ENCODE results near the gene TRPV4.
"Not testable (repeated sequence)": the region's sequence is repeated elsewhere in the genome, so short reads cannot be mapped to it uniquely, and the experiment has no call there.

TRPV4 gene

GRCh38 chr12:109860977-109861376, 27.8 kb upstream of the TRPV4 start:
- no peak for DNase-seq (ENCODE audit: low read depth in 2 of 2)

- DNase-seq (ENCODE audit: low read depth in 2 of 2), result no peak
These were observed 25.6 kb upstream of the TRPV4 start for GRCh38 chr12:109858764-109859163.

- no peak for DNase-seq (ENCODE audit: low read depth in 2 of 2)
These were observed 24.5 kb upstream of the TRPV4 start for GRCh38 chr12:109857715-109858114.

DNA sequence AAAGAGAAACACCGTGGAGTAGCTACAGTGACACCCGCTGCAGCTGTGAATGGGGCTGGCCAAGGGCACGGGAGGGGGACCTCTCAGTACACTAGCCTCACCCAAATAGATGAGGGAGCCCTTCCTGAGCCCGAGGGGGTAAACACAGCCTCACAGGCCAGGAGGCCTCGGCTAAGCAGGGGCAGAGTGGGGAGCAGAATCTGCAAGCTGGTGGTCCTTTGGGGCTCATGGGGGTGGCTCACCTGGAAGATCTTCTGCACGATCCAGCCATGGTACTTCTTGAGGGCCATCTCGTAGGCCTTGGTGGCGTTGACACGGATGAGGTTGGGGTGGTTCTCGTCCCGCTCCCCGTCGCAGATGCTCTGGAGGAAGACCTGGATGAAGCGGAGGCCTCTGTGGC, 22.2 kb upstream of the TRPV4 start:
- no peak for DNase-seq (ENCODE audit: low read depth in 2 of 2)

GRCh38 chr12:109850518-109850917, 17.3 kb upstream of the TRPV4 start:
- not testable (repeated sequence) for DNase-seq (ENCODE audit: low read depth in 2 of 2)

GRCh38 chr12:109847142-109847735, 14.0 kb upstream of the TRPV4 start:
- DNase-seq (ENCODE audit: low read depth in 2 of 2), result no peak

DNA sequence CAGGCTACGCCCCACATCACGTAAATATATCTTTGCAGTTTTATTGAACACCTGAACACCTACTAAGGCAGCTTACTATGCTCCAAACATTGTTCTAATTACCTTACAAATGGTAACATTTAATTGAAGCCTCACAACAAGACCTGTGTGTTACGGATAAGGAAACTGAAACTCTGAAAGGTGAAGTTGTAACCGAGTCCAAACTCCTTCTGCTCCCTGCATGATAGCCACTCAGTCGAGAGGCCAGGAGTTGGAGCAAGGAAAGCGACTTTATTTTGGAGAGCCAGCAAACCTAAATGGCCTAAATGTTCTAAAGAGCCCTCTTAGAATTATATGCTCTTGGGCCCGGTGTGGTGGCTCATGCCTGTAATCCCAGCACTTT, 12.6 kb upstream of the TRPV4 start:
- no peak for DNase-seq (ENCODE audit: low read depth in 2 of 2)

DNA sequence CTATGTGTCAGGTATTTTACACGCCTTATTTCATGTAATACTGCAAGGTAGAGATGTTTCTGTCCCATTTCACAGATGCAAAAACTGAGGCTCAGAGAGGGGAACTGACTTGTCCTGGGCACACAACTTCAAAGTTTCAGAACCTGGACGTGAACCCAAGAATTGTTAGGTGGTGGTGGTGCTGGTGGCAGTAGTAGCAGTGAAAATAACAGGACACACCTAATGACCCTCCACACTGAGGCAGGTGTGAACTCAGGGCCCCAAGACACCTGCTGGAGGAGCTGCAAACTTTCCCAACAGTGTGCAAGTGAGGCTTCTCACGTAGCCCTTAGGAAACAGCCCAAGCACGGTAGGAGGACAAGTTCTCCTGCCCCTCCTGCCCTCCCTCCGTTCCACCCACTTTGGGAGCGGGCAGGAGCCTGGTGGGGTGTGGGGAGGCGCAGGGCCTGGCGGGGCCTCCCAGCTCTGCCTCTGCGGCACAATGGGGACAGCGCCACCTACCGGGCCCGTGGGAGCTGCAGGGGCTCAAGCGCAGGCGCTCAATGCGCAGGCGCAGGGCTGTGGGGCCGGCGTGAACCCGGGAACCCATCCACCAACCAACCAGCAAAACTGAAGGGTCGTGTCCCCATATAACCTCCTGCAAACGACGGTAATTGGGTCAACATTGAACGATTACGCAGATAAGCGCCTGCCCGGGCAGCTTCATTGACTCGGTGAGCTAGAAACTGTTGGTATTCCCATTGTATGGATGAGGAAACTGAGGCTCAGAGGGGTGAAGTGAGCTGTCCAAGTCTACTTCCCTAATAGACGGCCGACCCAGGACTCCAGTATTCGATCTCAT, 12.0 kb upstream of the TRPV4 start:
- peak; percentile 77 to 85 for DNase-seq (ENCODE audit: low read depth in 2 of 2)

- DNase-seq (ENCODE audit: low read depth in 2 of 2), result no peak
These were observed 10.9 kb upstream of the TRPV4 start for GRCh38 chr12:109844091-109844490.

DNA sequence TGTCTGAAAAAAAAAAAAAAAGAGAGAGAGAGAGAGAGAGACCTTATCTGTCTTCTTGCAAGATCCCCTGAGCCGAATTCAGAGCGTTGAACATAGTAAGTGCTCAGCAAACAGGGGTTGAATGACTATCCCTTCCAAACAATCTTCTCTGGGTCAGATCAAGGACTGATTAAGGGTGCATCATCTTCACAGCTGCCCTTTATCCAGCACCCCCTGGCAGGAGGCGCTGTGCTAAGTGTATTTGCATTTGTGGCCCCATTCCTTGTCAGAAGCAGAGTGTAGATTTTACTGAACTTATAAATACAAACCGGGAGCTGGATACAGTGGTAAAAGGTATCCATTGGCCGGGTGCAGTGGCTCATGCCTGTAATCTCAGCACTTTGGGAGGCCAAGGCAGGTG, 8.8 kb upstream of the TRPV4 start:
- DNase-seq (ENCODE audit: low read depth in 2 of 2), result no peak

DNA sequence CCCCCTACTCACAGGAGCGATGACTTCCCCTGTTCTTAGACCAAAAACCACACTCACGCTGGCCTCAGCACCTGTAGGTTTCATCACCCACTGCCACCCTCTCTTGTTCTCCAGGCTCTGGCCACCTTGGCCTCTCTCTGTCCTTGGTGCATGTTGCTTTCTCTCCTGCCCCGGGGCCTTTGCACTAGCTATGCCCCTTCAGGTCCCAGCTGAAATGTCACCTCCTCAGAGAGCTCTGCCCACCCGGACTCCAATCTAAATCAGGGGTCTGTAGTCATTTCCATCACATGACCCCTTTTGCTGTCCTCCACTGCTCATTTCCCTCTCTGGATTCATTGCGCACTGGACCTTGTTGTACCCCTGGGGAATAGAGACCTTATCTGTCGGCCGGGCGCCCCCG, 8.2 kb upstream of the TRPV4 start:
- no peak for DNase-seq (ENCODE audit: low read depth in 2 of 2)

- DNase-seq (ENCODE audit: low read depth in 2 of 2), result no peak
These were observed 7.3 kb upstream of the TRPV4 start for GRCh38 chr12:109840305-109841074.

GRCh38 chr12:109839444-109839843, 6.2 kb upstream of the TRPV4 start:
- no peak for DNase-seq (ENCODE audit: low read depth in 2 of 2)

DNA sequence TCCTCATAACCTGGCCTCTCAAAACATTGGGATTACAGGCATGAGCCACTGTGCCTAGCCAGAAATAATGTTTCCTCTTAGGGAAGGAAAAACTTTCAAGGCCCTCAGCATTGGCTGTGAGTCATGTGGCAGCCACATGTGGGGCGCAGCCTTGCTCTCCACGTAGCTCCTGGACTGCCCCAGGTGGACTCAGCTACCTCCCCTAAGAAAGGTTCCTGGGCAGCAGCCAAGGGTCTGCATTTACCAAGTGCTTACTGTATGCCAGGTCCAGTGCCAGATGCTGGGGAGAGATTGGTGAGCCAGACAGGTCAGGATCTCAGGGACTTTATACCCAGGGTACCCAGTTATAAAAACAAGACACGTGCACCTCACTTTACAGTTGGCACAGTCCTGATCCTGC, 3.7 kb upstream of the TRPV4 start:
- no peak for DNase-seq (ENCODE audit: low read depth in 2 of 2)

DNA sequence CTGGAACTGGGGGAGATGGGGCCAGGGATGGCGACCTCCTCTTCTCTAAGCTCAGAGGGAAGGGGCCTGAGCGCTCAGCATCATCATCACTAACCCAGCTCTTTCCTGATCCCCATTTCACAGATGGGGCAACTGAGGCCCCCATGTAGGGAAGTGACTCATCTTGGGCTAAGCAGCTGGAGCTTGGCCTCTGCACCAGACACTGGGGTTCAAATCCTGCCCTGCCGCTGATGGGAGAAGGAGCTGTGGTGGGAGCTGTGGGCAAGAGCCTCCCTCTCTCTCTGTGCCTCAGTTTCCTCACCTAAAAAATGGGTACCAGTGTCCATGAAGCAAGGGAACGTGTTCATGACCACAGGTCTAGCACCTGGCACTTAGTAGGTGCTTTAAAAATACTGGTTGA, 2.6 kb upstream of the TRPV4 start:
- no peak for DNase-seq (ENCODE audit: low read depth in 2 of 2)

GRCh38 chr12:109832541-109833306, 474 bp downstream of the TRPV4 start:
- DNase-seq (ENCODE audit: low read depth in 2 of 2), result no peak

DNA sequence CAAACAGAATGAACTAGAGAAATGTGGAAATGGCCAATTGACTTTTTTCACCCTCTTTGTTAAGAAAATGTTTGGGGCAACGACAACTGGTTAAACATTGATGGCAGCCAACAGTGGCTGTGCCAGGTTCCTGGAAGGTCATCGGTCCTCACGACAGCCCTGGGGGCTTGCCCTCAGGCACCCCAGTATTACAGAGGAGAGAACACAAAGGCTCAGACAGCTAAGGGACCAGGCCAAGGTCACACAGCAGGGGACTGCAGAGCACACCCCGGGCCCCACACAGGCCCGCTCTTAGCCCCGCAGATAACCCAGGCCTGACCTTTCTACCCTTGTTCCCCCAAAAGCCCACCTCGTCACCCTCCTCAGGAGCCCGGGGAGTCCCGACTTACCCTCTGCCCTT, 1.3 kb downstream of the TRPV4 start:
- DNase-seq (ENCODE audit: low read depth in 2 of 2), result no peak

GRCh38 chr12:109831365-109831764, 1.8 kb downstream of the TRPV4 start:
- DNase-seq (ENCODE audit: low read depth in 2 of 2), result no peak

DNA sequence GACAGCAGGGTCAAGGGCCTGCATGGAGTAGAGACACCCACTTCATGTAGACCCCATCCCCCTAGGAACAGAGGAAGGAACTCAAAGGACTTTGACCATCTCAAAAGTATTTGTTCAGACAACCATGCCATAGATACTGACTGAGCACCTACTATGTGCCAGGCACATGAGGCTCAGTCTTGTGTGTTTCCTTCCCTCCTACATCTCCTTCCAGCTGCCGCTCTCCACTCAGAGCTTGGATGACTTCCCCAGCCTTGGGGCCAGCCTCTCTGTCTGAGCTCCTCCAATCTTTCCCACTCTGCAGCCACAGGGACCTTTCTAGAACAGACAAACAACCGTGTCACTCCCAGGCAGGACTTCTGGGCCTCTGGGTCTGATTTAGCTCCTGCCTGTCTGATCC, 2.5 kb downstream of the TRPV4 start:
- no peak for DNase-seq (ENCODE audit: low read depth in 2 of 2)

GRCh38 chr12:109830267-109830666, 2.9 kb downstream of the TRPV4 start:
- no peak for DNase-seq (ENCODE audit: low read depth in 2 of 2)

GRCh38 chr12:109829667-109830066, 3.5 kb downstream of the TRPV4 start:
- no peak for DNase-seq (ENCODE audit: low read depth in 2 of 2)
